ENCODE measurements around the gene SLC49A4.

Gene SLC49A4

DNA sequence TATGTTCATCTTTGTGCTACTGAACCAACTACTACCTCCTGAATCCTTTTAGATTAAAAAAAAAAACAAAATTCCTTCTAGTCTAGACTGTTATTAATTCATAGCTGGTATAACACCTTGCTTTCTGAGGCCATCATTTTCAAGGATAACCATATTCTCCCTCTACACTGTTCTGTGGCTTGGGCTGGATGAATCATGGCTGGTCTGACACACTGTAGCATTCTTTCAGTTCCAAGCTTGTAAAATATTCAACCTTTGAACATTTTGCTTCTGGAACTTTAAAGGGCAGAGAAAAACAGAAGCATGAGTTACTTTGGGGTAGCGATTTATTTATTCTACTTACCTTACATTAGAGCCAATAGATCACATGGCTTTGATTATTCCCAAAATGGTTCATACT, 8.8 kb upstream of the SLC49A4 start:
- no peak for DNase-seq

DNA sequence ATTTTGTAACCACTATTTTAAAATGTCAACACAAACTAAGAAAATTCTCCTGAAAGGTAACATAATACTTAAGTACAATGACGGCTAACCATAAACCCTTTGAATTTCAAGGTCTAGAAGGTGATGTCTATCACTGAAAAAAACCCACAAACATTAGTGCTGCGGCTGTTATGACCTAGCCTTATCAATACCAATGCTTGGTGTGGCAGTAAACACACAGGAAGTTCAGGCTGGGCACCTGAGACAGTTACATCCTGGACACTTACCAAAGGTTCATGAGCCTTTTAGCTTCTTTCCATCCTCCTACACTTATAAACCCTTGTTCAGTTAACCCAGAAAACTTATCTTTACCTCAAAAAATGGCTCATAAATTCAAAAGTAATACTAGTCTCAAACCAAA, 7.0 kb upstream of the SLC49A4 start:
- no peak for DNase-seq

DNA sequence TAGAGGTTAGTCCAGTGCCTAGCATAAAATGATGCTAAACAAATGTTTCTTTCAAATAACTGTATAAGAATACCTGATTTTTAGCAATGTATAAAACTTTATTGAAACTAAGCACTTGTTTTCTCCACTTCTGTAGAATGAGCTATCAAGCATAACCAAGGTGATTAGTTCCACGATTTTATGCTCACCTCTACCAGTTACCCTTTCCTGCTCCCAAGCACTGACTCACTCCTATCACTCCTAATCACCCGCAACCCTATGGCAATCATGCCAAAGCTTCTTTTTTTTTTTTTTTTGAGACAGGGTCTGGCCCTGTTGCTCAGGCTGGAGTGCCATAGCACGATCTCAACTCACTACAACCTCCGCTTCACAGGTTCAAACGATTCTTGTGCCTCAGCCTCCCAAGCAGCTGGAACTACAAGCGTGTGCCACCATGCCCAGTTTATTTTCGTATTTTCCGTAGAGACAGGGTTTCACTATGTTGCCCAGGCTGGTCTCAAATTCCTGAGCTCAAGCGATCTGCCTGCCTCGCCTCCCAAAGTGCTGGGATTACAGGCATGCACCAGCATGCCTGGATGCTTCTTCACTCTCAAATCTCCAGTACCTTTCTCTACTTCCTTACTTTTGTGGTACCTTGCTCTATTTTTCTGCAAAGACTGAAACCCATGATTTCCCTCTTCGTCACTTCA, 5.1 kb upstream of the SLC49A4 start:
- no peak for DNase-seq

DNA sequence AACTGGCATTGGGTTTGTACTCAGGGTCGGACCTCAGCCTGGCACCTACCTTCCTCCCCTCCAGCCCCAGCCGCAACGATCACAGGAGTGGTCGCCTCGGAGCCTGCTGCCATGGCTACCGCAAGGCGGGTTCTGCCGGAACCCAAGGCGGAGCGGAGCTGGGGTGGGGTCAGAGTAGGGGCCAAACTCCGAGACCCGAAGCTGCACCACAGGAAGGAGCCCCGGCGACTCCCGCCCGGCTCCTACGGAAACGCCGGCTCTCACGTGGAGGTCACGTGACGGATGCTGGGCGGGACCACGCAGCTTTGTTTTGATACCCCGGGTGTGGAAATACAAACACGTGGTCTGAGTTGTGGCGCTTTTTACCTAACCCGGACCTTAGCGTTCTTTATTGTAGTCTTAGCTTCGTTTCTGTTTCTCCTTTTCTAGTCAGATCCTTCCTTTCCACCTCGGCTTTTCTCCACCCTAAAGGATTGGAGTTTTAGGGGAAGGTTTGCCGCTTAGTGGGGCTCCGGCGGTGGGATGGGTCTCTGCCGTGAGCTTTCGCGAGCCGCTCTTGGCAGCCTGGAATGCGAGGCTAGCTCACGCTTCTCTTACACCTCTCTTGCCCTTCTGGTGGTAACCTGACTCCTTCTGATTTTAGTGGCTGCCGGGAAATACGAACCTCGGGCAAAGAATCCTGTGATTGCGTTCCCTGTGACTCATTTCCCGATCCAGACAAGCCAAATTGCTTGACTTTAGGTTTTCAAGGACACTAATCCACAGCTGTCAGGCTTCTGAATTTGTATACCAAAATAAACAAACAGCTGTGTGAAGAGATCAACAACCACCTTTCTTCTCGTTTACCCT, 1.1 kb upstream of the SLC49A4 start, which contains the start of gene HSPBAP1:
Gene HSPBAP1 (minus strand): TSS at position 264 of the 849 bp plus-strand sequence. CDS start 151 bp downstream, at position 113.
- DNase-seq: no peak

DNA sequence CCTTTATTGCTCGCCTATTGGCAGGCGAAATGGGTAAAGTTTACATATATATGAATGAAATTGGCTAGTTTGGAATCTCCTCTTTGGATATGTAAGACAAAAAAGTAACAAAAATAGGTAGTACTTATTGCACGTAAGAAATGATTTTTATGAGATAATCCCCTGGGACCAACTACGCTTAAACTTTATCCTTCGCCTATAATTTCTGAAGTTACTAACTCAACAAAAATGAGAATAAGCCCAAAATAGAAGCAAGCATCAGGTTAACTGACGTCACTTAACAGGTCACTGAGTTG, 438 bp upstream of the SLC49A4 start:
- DNase-seq: no peak

DNA sequence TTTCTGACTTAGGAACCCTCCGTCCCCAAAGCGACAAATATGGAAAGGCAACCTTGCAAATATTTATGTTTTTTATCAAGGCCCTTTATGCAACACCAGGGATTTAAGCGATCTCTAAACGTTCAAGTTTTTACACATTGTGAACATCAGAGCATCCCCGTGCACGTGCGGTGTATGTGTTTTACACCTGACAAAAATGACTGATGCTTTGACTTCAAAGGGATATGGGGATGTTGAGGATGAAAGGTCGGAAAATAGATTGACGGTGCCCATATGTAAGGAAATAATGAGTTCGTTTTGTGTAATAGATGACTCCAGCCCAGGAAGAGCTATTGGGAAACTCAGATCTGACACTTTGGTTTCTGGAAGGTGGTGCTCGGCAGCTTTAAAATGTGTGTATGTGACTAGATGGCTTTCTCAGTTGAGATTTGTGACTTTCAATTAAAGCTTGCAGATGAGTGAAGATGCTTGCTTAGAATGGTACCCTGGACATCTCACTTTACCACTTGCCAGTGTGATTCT, 866 bp downstream of the SLC49A4 start:
- no peak for DNase-seq

DNA sequence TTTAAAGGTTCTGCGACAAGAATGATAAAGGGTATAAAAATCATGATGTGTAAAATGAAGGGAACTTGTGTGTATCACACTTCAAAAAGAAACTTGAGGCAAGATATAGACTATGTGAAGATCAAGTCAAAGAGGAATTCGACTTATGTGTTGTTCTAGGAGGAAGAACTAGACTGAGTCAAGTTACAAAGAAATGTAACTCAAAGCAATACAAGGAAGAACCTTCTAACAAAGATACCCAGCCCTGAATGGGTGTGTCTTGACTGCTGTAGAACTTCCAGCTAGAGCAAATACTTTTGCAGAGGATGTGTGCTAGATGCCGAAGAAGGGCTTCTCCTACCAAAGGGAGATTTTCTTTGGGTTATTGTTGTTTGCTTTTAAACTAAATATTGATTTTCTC, 2.4 kb downstream of the SLC49A4 start:
- DNase-seq: no peak

DNA sequence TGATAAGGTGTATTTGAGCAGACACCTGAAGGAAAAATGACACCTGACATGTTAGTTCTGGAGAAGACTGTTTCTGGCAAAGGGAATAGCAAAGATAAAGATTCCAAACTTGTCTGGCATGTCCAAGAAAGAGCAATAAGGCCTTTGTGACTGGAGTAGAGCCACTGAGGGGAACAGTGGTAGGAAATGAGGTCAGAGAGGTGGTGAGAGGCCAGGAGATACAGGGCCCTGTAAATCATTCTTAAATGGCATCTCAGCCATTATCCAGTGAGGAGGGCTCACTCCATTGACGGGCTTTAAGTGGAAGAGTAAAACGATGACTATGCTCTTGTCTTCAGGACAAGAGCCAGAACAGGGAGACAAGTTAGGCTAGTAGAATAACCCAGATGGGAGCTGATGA, 4.5 kb downstream of the SLC49A4 start:
- DNase-seq: no peak

DNA sequence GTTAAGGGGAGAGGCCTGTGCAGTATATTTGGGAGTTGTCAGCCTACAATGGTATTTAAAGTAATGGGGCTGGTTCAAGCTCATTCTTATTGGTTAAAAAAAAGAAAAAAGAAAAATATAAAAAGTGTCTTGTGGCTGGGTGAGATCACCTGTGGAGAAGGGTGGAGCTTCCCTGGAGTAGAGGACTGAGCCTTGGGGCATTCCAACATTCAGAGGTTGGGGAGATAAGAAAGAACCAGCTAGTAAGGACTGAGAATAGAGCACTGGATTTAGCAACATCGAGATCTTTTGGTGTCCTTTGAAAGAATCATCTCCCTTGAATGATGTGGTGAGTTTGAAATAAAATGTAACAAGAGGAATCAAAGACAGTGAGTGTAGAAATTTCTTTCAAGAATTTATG, 5.2 kb downstream of the SLC49A4 start:
- no peak for DNase-seq

DNA sequence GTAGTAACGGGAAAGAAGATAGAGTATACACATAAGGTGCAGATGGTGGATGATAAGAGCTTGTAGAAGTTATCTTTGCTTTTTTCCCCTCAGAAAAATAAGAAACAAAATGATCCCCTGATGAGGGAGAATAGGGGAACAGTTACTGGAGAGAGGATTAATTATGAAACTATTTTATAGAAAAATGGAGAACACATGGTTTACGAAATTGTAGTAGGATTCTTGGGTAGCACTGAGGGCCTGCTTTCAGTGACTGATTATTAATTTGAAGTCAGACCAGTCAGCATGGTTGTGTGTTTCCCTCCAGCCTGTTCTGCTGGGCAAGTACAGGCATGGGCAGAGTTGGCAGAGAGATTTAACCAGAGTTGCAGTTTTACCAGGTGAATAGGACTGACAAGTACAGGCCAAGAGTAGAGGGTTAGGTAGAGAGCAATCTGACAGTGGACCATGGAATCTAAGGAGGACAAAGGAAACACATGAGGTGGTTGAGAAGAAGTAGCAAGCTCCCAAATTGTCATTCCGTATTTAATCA, 5.9 kb downstream of the SLC49A4 start:
- no peak for DNase-seq

DNA sequence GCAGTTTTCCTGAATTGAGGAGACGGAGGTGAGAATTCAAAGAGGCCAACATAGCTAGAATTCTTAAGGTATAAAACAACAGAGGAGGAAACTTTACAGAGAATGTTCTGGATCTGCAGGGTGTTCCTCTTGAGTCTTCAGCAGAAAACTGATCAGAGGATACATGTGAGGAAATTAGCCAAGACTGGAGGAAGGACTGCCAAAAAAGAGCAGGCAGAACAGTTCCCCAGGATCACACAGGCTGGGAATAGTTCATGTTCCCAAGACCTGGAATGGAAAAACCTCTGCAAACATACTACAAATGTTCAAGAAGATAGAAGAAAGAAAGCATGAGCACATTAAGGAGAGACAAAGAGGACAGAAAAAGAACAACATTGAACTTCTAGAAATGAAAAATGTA, 7.5 kb downstream of the SLC49A4 start:
- DNase-seq: no peak

DNA sequence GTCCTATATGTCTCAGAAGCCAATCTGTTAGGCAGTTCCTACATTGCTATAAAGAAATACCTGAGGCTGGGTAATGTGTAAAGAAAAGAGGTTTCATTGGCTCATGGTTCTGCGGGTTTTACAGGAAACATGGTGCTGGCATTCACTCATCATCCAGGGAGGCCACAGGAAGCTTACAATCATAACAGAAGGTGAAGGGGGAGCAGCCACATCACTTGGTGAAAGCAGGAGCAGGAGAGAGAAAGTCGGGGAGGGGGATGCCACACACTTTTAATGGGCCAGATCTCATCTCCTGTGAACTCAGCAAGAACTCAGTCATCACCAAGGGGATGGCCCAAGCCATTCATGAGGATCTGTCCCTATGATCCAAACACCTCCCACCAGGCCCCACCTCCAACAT, 9.1 kb downstream of the SLC49A4 start:
- DNase-seq: no peak

DNA sequence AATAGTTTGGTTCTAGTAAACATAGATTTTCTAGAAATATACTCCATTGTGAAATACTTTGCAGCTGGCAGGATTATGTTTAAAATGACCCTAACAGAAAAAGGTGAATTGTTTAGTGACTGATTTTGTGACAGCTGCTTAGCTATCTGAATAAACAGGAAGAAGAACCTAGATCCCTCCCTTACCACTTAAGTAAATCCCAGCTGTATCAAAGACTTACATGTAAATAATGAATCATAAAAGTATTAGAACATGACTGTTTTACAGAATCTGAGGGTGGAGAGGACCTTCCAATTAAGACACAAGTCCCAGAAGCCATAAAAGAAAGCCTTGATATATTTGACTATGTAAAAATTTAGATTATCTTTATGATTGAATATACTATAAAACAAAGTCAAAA, 15.9 kb downstream of the SLC49A4 start:
- DNase-seq: no peak

DNA sequence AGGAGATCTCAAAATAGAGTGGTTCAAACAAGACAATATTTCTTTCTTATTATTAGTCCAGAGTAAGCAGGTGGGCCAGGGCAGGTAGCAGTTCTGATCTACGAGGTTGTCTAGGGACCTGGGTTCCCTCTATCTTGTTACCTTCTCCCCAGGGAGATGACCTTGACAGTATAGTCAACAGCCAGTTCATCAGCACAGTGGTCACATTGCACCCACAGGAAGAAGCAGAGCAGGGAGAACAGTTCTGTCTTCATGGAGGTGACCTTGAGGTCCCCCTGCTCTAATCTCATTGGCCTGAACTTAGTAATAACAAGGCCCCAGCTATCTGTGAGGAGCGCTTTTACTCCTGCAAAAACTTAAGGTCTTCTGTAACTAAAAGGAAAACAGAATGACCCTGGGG, 21.7 kb downstream of the SLC49A4 start:
- no peak for DNase-seq

DNA sequence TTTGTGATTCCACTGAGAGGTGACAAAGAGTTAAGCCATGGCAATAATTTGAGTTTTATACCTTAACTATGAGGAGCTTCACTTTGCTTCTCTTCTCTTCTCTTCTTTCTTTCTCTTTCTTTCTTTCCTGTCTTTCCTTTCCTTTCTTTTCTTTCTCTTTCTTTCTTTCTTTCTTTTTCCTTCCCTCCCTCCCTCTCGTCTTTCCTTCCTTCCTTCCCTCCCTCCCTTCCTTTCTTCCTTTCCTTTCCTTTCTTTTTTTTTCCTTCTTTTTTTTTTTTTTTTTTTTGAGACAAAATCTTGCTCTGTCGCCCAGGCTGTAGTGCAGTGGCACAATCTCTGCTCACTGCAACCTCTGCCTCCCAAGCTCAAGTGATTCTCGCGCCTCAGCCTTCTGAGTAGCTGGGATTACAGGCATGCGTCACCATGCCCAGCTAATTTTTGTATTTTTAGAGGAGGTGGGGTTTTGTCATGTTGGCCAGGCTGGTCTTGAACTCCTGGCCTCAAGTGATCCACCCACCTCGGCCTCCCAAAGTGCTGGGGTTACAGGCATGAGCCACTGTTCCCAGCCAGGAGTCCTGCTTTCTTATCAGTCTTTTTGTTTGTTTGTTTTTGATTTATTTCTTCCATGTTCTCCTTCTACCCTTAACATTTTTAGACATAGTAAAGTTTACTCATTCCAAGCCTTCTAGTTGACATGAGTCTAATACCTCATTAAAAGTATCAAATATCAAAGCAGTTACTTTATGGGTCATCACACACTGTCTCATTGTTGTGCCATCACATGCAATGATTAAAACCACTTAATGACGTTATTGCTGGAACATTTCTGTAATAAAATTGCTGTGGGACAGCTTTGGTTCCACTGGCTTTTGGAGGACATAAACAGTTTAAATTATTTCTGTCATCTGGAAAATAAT, 29.9 kb downstream of the SLC49A4 start:
- no peak for DNase-seq

DNA sequence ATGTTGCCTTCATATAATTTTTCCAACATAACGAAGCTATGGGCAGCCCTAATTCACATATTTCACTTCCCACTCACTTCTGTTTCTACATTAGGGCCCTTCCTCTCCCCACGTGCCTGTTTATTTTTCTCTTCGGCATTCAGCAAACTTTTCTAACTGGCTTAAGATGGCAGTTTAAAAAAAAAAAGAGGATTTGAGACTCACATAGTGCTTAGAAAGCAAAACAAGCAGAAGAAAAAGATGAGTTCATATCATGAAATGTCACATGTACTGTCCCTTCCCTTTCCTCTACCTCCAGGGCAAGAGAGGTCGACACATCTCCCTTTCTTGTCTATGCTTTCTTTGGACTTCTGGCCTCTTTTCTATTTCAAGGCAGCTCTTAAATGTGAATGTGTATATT, 30.6 kb downstream of the SLC49A4 start:
- no peak for DNase-seq

DNA sequence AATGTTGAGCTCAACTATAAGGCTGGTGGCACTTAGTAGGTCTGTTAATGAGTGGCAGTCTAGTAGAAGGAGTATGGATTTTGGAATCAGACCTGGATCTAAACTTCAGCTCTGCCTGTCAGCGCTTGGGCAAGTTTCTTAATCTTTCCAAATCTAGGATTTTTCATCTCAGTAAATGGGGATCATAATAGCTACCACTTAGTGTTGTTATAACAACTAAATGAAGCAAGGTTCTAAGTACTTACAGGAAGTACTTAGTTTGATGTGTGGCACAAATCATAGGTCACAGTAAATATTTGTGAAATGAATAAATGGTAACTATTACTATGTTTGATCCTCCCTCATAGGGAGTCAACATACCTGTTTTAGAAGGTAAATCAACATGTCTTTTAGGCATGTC, 31.4 kb downstream of the SLC49A4 start:
- DNase-seq: no peak

DNA sequence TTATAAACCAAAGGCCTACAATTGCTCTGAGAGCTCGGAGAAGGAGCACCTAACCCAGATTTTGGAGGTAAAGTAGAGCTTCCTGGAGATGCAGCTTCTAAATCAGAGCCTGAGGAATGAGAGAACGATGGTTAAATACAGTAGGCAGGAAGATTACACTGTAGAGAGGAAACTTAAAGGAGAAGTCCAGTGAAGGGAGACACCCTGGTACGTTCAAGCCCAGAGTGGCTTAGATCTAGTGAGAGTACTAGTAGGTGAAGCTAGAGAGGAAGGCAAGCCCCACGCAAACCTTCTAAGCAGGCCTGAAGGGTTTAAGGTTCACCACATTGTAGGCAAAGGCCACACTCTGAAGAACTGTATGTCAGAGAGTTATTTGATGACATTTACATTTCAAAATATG, 33.4 kb downstream of the SLC49A4 start:
- DNase-seq: no peak

DNA sequence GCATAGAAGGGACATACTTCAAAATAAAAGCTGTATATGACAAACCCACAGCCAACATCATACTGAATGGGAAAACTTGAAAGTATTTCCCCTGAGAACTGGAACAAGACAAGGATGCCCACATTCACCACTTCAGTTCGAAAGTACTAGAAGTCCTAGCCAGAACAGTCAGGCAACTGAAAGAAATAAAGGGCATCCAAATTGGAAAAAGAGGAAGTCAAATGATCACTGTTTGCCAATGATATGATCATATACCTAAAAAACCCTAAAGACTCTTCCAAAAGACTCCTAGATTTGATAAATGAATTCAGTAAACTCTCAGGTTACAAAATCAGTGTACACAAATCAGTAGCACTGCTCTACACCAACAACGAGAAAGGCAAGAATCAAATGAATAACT, 40.7 kb downstream of the SLC49A4 start:
- DNase-seq: no peak

DNA sequence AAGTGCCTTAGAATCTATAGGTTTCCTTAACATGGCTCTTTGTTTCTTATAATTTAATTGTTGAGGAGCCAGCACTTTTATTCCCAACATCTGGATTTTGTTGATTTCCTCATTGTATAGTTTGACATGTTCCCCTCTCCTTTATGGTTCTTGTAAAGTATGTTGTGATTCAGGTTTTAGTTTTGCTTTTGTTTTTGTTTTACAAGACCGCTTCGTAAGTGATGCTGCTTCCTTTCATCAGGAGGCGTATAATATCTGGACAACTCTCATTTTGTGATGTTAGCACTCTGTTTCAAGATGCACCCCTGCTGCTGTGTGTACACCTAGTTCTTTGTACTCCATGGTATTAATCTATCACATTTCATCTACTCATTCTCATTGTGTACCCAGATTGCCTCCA, 48.7 kb downstream of the SLC49A4 start:
- no peak for DNase-seq

DNA sequence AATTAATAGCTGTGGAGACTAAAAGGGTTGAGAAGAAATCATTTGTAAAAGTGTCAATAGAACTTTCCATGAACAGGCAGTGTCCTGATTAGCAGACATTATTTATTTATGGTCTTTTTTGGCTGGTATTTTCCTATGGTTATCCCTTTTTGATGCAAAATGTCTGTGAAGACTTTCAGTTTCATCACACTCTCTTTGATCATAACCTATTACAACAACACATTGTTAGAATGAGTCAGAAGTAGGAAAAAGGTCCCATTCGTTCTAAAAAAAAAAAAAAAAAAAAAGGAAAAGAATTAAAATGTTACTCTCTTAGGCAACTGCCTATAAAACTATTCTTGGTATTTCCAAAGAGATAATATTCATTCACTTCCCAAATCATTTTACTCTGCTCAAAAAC, 62.1 kb downstream of the SLC49A4 start:
- DNase-seq: no peak

DNA sequence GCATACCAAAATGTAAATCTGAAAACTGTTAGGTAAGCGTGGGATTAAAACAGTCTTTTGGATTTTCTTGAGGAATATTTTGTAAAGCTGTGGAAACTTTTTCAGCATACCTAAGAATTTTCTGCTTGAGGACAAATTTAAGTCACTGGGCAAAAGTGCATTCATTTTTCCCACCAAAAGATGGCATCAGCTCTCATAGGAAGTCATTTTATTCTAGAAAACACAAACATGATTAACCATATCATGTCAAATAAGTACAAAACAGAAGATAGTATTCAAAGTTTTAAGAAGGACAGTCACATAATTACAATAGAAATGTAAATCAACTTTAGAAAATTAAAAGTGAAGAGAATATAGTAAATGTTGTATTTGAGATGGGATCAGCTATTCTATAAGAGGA, 63.5 kb downstream of the SLC49A4 start:
- no peak for DNase-seq

Data from NCI-H1694 (cell line).